GM12892 (cell line): Measurements from ENCODE around the gene ANTXR1.
"Not testable (repeated sequence)": the region's sequence is repeated elsewhere in the genome, so short reads cannot be mapped to it uniquely, and the experiment has no call there.

ENCODE experiments used
- DNase-seq: peaks from one replicate; pipeline ENCODE4 v3.0.0; 2011; ENCODE audit not compliant: insufficient read length
- FAIRE-seq: peaks from 2 replicates; lab custom pipeline; 2011; peaks lifted over from hg19 to GRCh38; lab: Jason Lieb, UNC
- POLR2A ChIP-seq: IDR thresholded peaks from 2 replicates; pipeline ENCODE4 v1.6.1; 2011; ENCODE audit warnings: low read depth, low read length, control low read depth
- POLR2AphosphoS5 ChIP-seq: IDR thresholded peaks from 2 replicates; pipeline ENCODE4 v1.6.1; 2011; ENCODE audit warnings: low read depth, low read length, control low read depth
- TAF1 ChIP-seq: IDR thresholded peaks from 2 replicates; pipeline ENCODE4 v1.6.1; 2011; ENCODE audit warnings: low read depth, mild to moderate bottlenecking, control low read depth, low read length, borderline replicate concordance

ANTXR1 gene

DNA sequence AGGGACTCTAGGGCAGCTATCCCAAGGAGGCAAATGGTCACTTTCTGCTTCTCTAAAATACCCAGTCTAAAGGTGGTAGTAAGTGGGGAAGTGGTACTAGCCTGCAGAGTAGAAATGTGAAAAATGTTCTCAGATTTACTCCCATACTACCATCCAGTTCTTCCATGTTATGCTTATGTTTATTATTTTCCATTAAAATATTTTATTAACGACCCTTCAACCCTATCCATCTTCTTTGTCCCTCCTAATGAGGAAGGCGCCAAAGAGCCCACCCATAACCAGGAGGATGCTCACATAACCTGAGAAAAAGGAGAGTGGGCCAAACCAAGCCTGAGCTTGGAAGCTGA lies 153.5 kb downstream of the ANTXR1 start:
- FAIRE-seq: no peak

DNA sequence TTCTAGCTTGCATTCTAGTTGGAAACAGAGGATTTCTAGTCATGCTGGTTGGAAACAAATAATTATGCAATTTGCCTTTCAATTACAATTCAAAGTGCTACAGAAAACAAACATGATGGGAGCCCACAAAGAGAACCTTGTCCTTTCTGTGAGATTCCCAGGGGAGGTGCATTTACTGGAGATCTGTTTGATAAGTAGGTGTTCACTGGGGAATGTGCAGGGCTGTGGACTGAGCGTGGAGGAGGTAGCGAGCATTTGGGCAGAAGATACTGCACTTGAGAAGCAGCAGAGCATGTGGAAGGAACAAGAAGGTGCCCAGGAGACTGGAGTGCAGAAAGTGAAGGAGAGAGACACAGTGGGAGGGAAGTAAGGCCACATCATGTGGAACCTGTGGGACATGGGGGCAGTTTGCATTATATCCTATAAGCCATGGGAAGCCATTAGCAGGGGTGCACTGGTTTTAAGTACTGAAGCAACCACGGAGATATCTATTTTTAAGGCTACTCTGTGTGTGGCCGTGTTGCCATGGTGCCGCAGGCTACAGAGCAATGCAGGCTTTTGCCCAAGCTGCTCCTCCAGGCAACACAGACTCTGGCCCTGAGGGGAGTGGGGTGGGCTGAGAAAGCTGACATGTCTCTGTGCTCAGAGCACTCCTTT lies 154.0 kb downstream of the ANTXR1 start:
- DNase-seq (no peak), FAIRE-seq (no peak)
- no peak for TF ChIP-seq POLR2AphosphoS5
- no peak for TF ChIP-seq TAF1
- no peak for TF ChIP-seq POLR2A

More for the DNA sequence above, 153.5 kb downstream of the ANTXR1 start:
- DNase-seq: no peak
- no peak for TF ChIP-seq POLR2AphosphoS5
- TF ChIP-seq POLR2A: no peak
- TF ChIP-seq TAF1: no peak

DNA sequence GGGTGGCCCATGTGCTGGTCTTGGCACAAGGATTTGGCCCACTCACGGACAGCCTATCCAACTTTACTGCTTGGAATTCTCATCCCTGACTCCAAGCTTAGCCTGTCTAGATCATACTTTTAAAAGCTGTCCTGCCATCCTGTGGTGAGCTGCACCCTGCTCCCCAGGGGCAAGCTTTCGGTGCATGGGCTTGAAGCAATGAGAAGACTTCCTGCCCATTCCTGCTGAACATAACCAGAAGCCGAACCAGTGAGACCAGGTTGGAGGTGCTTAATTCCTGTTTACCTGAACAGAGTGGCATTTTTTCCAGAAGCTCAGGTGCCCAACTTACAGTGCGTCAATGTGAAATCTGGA lies 154.5 kb downstream of the ANTXR1 start:
- no peak for FAIRE-seq
- no peak for TF ChIP-seq POLR2A
- no peak for TF ChIP-seq POLR2AphosphoS5
- TF ChIP-seq TAF1: no peak
- DNase-seq: no peak

- no peak for DNase-seq
- TF ChIP-seq TAF1 (no peak), POLR2AphosphoS5 (no peak), POLR2A (no peak)
- FAIRE-seq: no peak
Measured at GRCh38 chr2:69168144-69168813, 155.3 kb downstream of the ANTXR1 start.

GRCh38 chr2:69168950-69169654 lies 156.1 kb downstream of the ANTXR1 start:
- FAIRE-seq (no peak), DNase-seq (no peak)
- TF ChIP-seq POLR2A (no peak), POLR2AphosphoS5 (no peak), TAF1 (no peak)

GRCh38 chr2:69169655-69170389 lies 156.8 kb downstream of the ANTXR1 start:
- no peak for FAIRE-seq
- no peak for DNase-seq
- TF ChIP-seq TAF1: no peak
- no peak for TF ChIP-seq POLR2AphosphoS5
- TF ChIP-seq POLR2A: no peak

DNA sequence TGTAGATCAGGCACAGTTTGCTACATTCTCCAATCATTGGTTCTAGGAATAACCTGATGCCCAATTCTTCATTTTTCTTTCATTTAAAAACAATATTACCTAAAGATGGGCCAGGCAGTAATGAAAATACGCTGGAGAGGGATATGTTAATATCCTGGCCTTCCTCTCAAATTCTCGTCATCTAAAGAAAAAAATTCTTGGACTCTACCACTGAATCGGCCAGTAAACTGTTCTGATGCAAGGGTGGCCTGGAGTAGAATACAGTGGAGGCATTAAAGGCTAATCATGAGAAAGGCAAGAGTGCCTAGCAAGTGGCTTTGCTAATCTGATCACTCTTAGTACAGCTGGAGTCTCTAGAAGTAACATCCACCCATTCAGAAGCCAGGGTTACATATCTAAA lies 157.7 kb downstream of the ANTXR1 start:
- FAIRE-seq (no peak), DNase-seq (no peak)
- TF ChIP-seq TAF1: no peak
- TF ChIP-seq POLR2AphosphoS5: no peak
- TF ChIP-seq POLR2A: no peak

GRCh38 chr2:69171116-69171896 lies 158.3 kb downstream of the ANTXR1 start:
- DNase-seq (no peak), FAIRE-seq (no peak)
- TF ChIP-seq TAF1: no peak
- no peak for TF ChIP-seq POLR2A
- no peak for TF ChIP-seq POLR2AphosphoS5

DNA sequence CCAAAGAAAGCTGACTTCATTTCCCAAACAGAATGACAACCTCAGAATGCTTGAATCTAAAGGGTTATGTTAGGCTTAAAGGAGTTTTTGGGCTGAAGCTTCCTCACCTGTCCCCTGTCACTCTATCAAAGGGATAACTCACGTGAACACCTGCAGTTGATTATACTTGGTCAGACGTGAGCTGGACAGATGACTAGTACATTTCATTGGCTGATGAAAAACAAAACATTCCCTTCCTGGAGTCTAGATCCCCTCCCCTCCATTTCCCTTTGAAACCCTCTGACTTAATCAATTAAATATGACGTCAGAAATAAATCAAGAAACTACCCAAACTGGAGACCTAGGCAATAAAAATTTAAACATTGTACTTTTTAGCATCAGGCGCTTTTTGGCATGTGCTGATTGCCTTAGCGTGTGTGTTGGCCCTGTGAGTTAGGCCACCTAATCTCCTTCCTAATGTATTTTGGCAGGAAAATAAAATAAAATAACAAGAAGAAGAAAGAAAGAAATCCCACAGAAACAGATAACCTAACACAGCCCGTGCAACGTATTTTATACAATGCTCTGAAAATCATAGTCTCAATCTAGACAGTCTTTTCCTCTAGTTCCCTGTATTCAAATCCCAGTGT lies 159.0 kb downstream of the ANTXR1 start:
- DNase-seq (no peak), FAIRE-seq (no peak)
- TF ChIP-seq POLR2AphosphoS5: no peak
- no peak for TF ChIP-seq TAF1
- no peak for TF ChIP-seq POLR2A

GRCh38 chr2:69173706-69174105 lies 160.7 kb downstream of the ANTXR1 start:
- DNase-seq: no peak
- no peak for FAIRE-seq
- TF ChIP-seq TAF1 (no peak), POLR2A (no peak), POLR2AphosphoS5 (no peak)

DNA sequence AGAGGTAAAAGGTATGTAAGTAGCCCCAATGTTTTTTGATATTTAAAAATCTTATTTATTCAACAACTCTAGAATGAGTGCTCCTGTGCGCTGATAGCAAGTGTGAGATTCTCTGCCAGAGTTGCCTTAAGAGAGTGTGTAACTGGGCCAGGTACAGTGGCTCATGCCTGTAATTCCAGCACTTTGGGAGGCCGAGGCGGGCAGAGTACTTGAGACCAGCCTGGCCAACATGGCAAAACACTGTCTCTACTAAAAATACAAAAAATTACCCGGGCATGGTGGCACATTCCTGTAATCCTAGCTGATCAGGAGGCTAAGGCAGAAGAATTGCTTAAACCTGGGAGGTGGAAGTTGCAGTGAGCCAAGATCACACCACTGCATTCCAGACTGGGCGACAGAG lies 161.2 kb downstream of the ANTXR1 start:
- FAIRE-seq, DNase-seq: not testable (repeated sequence)
